SK-N-SH treated with all-trans-retinoic acid at 6 μM for 48 hours (cell line): ENCODE measurements around the gene ACVR2A.

Experiments
- ATAC-seq: fragments of 200-7000 bp; cut with Tn5 transposase; 3 replicates; pipeline ENCODE4 v1.9.1; 2020; ENCODE audit warnings: mild to moderate bottlenecking, moderate library complexity
- ARNTL ChIP-seq: fragments of 450-650 bp; formaldehyde crosslinking; IDR thresholded peaks from 2 replicates; pipeline ENCODE4 v1.5.0; 2020; ENCODE audit warnings: low read depth, mild to moderate bottlenecking, moderate library complexity, borderline replicate concordance
- BACH2 ChIP-seq: fragments of 250-450 bp; sonication (Bioruptor Pico); IDR thresholded peaks from 2 replicates; pipeline ENCODE4 v1.9.0; 2021; ENCODE audit warnings: mild to moderate bottlenecking, borderline replicate concordance
- CSDC2 ChIP-seq: fragments of 250-450 bp; sonication (Bioruptor Pico); IDR thresholded peaks from 2 replicates; pipeline ENCODE4 v1.5.0; 2020; ENCODE audit warnings: mild to moderate bottlenecking, moderate library complexity
- ESRRG ChIP-seq: fragments of 250-450 bp; sonication (Bioruptor Pico); IDR thresholded peaks from 2 replicates; pipeline ENCODE4 v1.6.1; 2021; ENCODE audit warnings: mild to moderate bottlenecking
- GLIS3 ChIP-seq: fragments of 250-450 bp; sonication (Bioruptor Pico); IDR thresholded peaks from 2 replicates; pipeline ENCODE4 v1.5.0; 2020; ENCODE audit warnings: mild to moderate bottlenecking, moderate library complexity
- ISL1 ChIP-seq: fragments of 250-450 bp; sonication (Bioruptor Pico); IDR thresholded peaks from 2 replicates; pipeline ENCODE4 v2.1.2; 2022; ENCODE audit warnings: mild to moderate bottlenecking, moderate library complexity
- OSR1 ChIP-seq: fragments of 250-450 bp; sonication (Bioruptor Pico); IDR thresholded peaks from 2 replicates; pipeline ENCODE4 v1.8.0; 2022; ENCODE audit warnings: moderate library complexity, mild to moderate bottlenecking, inconsistent platforms
- PPARA ChIP-seq: fragments of 250-450 bp; sonication (Bioruptor Pico); IDR thresholded peaks from 2 replicates; pipeline ENCODE4 v1.5.0; 2020; ENCODE audit warnings: mild to moderate bottlenecking, borderline replicate concordance
- RARB ChIP-seq: fragments of 250-450 bp; sonication (Bioruptor Pico); IDR thresholded peaks from 2 replicates; pipeline ENCODE4 v1.8.0; 2021; ENCODE audit warnings: mild to moderate bottlenecking, moderate library complexity
- SNAI2 ChIP-seq: fragments of 250-450 bp; sonication (Bioruptor Pico); IDR thresholded peaks from 2 replicates; pipeline ENCODE4 v1.5.0; 2020; ENCODE audit warnings: mild to moderate bottlenecking, moderate library complexity
- TCF4 ChIP-seq: fragments of 250-450 bp; sonication (Bioruptor Pico); IDR thresholded peaks from 2 replicates; pipeline ENCODE4 v1.8.0; 2021; ENCODE audit warnings: mild to moderate bottlenecking, moderate library complexity, borderline replicate concordance
- TOX ChIP-seq: fragments of 250-450 bp; sonication (Bioruptor Pico); IDR thresholded peaks from 2 replicates; pipeline ENCODE4 v1.8.0; 2021; ENCODE audit warnings: mild to moderate bottlenecking, moderate library complexity, borderline replicate concordance
- ZC3H10 ChIP-seq: fragments of 250-450 bp; sonication (Bioruptor Pico); IDR thresholded peaks from 2 replicates; pipeline ENCODE4 v1.5.1; 2021; ENCODE audit warnings: mild to moderate bottlenecking, moderate library complexity
- ZFP3 ChIP-seq: fragments of 250-450 bp; sonication (Bioruptor Pico); IDR thresholded peaks from 2 replicates; pipeline ENCODE4 v1.5.0; 2020; ENCODE audit warnings: mild to moderate bottlenecking, moderate library complexity
- ZFP30 ChIP-seq: fragments of 450-650 bp; formaldehyde crosslinking; IDR thresholded peaks from 2 replicates; pipeline ENCODE4 v1.5.0; 2022; ENCODE audit warnings: mild to moderate bottlenecking, moderate library complexity
- ZNF565 ChIP-seq: fragments of 450-650 bp; formaldehyde crosslinking; conservative IDR thresholded peaks from 2 replicates; pipeline ENCODE4 v1.5.0; 2020; ENCODE audit warnings: low read depth, mild to moderate bottlenecking, moderate library complexity
- ZNF70 ChIP-seq: fragments of 450-650 bp; formaldehyde crosslinking; IDR thresholded peaks from 2 replicates; pipeline ENCODE4 v1.5.0; 2020; ENCODE audit warnings: mild to moderate bottlenecking, moderate library complexity
- ZNF8 ChIP-seq: fragments of 450-650 bp; formaldehyde crosslinking; IDR thresholded peaks from 2 replicates; pipeline ENCODE4 v1.5.0; 2020; ENCODE audit warnings: mild to moderate bottlenecking, moderate library complexity
- TF ChIP-seq, protein P1 (sequence below): fragments of 250-450 bp; sonication (Bioruptor Pico); IDR thresholded peaks from 2 replicates; pipeline ENCODE4 v1.5.1; 2021; ENCODE audit warnings: mild to moderate bottlenecking, moderate library complexity
- TF ChIP-seq, protein P2 (sequence below): fragments of 250-450 bp; sonication (Bioruptor Pico); IDR thresholded peaks from 2 replicates; pipeline ENCODE4 v1.5.1; 2020; ENCODE audit warnings: low read depth, mild to moderate bottlenecking, moderate library complexity
- TF ChIP-seq, protein P3 (sequence below): fragments of 250-450 bp; sonication (Bioruptor Pico); IDR thresholded peaks from 2 replicates; pipeline ENCODE4 v1.5.0; 2020; ENCODE audit warnings: mild to moderate bottlenecking, moderate library complexity
- TF ChIP-seq, protein P4 (sequence below): fragments of 250-450 bp; sonication (Bioruptor Pico); IDR thresholded peaks from 2 replicates; pipeline ENCODE4 v1.8.0; 2020; ENCODE audit warnings: mild to moderate bottlenecking, moderate library complexity, borderline replicate concordance
- TF ChIP-seq, protein P5 (sequence below): fragments of 250-450 bp; sonication (Bioruptor Pico); IDR thresholded peaks from 2 replicates; pipeline ENCODE4 v1.8.0; 2021; ENCODE audit warnings: low read depth, mild to moderate bottlenecking, moderate library complexity, borderline replicate concordance

ACVR2A gene

DNA sequence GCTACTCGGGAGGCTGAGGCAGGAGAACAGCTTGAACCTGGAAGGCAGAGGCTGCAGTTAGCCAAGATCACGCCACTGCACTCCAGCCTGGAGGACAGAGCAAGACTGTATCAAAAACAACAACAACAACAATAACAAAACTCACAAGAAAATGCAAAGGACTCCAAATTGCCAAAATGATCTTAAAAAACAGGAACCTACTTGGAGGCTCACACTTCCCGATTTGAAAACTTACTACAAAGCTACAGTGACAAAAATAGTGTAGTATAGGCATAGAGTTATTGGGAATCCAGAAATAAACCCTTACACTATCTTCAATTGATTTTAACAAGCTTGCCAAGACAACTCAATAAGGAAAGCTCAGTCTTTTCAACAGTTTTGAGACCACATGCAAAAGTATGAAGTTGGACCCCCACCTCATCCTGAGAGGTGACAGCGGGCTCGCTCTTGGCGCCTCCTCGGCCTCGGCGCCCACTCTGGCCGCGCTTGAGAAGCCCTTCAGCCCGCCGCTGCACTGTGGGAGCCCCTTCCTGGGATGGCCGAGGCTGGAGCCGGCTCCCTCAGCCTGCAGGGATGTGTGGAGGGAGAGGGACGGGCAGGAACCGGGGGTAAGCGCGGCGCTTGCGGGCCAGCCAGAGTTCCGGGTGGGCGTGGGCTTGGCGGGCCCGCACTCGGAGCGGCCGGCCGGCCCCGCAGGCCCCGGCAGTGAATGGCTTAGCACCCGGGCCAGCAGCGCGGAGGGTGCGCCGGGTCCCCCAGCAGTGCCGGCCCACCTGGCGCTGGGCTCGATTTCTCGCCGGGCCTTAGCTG, 18.3 kb upstream of the ACVR2A start:
- TF ChIP-seq GLIS3 (CRISPR knock-in tag) (no peak), SNAI2 (CRISPR knock-in tag) (no peak), ISL1 (CRISPR knock-in tag) (no peak), RARB (CRISPR knock-in tag) (no peak), ZNF565 (CRISPR knock-in tag) (no peak), ZC3H10 (no peak), OSR1 (CRISPR knock-in tag) (no peak)
- TF ChIP-seq, protein P1, sequence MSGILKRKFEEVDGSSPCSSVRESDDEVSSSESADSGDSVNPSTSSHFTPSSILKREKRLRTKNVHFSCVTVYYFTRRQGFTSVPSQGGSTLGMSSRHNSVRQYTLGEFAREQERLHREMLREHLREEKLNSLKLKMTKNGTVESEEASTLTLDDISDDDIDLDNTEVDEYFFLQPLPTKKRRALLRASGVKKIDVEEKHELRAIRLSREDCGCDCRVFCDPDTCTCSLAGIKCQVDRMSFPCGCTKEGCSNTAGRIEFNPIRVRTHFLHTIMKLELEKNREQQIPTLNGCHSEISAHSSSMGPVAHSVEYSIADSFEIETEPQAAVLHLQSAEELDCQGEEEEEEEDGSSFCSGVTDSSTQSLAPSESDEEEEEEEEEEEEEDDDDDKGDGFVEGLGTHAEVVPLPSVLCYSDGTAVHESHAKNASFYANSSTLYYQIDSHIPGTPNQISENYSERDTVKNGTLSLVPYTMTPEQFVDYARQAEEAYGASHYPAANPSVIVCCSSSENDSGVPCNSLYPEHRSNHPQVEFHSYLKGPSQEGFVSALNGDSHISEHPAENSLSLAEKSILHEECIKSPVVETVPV (CRISPR knock-in tag), result no peak
- TF ChIP-seq, protein P2, sequence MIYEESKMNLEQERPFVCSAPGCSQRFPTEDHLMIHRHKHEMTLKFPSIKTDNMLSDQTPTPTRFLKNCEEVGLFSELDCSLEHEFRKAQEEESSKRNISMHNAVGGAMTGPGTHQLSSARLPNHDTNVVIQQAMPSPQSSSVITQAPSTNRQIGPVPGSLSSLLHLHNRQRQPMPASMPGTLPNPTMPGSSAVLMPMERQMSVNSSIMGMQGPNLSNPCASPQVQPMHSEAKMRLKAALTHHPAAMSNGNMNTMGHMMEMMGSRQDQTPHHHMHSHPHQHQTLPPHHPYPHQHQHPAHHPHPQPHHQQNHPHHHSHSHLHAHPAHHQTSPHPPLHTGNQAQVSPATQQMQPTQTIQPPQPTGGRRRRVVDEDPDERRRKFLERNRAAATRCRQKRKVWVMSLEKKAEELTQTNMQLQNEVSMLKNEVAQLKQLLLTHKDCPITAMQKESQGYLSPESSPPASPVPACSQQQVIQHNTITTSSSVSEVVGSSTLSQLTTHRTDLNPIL (CRISPR knock-in tag), result no peak
- ATAC-seq, result no peak

DNA sequence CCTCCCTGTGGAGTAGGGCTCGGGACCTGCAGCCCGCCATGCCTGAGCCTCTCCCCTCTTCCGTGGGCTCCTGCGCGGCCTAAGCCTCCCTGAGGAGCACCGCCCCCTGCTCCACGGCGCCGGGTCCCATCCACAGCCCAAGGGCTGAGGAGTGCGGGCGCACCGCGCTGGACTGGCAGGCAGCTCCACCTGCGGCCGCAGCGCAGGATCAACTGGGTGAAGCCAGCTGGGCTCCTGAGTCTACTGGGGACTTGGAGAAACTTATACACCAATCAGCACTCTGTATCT, 17.8 kb upstream of the ACVR2A start:
- TF ChIP-seq RARB (CRISPR knock-in tag) (no peak), ZFP3 (CRISPR knock-in tag) (no peak), ESRRG (CRISPR knock-in tag) (no peak), ZNF565 (CRISPR knock-in tag) (no peak), ZNF70 (CRISPR knock-in tag) (no peak), PPARA (no peak), TCF4 (no peak), ZC3H10 (no peak)
- TF ChIP-seq, protein P1 (CRISPR knock-in tag), result no peak
- no peak for ATAC-seq

DNA sequence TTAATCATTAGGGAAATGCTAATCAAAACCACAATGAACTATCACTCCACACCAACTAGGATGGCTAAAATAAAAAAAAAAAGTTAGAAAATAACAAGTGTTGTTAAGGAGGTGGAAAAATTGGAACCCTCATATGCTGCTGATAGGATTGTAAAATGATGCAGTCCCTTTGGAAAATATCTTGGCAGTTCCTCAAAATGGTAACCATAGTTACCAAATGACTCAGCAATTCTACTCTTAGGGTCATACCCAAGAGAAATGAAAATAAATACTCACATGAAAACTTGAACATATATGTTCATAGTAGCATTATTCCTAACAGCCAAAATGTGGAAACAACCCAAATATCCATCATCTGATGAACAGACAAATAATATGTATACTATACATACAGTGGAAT, 15.7 kb upstream of the ACVR2A start:
- TF ChIP-seq GLIS3 (CRISPR knock-in tag) (no peak), TCF4 (no peak), TOX (CRISPR knock-in tag) (no peak), ARNTL (no peak), ESRRG (CRISPR knock-in tag) (no peak), OSR1 (CRISPR knock-in tag) (no peak), ZC3H10 (no peak), ZFP30 (CRISPR knock-in tag) (no peak), ZNF70 (CRISPR knock-in tag) (no peak), ZNF8 (no peak), BACH2 (no peak), PPARA (no peak), ISL1 (CRISPR knock-in tag) (no peak), CSDC2 (CRISPR knock-in tag) (no peak)
- TF ChIP-seq, protein P3, sequence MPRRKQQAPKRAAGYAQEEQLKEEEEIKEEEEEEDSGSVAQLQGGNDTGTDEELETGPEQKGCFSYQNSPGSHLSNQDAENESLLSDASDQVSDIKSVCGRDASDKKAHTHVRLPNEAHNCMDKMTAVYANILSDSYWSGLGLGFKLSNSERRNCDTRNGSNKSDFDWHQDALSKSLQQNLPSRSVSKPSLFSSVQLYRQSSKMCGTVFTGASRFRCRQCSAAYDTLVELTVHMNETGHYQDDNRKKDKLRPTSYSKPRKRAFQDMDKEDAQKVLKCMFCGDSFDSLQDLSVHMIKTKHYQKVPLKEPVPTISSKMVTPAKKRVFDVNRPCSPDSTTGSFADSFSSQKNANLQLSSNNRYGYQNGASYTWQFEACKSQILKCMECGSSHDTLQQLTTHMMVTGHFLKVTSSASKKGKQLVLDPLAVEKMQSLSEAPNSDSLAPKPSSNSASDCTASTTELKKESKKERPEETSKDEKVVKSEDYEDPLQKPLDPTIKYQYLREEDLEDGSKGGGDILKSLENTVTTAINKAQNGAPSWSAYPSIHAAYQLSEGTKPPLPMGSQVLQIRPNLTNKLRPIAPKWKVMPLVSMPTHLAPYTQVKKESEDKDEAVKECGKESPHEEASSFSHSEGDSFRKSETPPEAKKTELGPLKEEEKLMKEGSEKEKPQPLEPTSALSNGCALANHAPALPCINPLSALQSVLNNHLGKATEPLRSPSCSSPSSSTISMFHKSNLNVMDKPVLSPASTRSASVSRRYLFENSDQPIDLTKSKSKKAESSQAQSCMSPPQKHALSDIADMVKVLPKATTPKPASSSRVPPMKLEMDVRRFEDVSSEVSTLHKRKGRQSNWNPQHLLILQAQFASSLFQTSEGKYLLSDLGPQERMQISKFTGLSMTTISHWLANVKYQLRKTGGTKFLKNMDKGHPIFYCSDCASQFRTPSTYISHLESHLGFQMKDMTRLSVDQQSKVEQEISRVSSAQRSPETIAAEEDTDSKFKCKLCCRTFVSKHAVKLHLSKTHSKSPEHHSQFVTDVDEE (CRISPR knock-in tag), result no peak
- TF ChIP-seq, protein P4, sequence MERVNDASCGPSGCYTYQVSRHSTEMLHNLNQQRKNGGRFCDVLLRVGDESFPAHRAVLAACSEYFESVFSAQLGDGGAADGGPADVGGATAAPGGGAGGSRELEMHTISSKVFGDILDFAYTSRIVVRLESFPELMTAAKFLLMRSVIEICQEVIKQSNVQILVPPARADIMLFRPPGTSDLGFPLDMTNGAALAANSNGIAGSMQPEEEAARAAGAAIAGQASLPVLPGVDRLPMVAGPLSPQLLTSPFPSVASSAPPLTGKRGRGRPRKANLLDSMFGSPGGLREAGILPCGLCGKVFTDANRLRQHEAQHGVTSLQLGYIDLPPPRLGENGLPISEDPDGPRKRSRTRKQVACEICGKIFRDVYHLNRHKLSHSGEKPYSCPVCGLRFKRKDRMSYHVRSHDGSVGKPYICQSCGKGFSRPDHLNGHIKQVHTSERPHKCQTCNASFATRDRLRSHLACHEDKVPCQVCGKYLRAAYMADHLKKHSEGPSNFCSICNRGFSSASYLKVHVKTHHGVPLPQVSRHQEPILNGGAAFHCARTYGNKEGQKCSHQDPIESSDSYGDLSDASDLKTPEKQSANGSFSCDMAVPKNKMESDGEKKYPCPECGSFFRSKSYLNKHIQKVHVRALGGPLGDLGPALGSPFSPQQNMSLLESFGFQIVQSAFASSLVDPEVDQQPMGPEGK, result no peak
- TF ChIP-seq, protein P1 (CRISPR knock-in tag), result no peak
- TF ChIP-seq, protein P5, sequence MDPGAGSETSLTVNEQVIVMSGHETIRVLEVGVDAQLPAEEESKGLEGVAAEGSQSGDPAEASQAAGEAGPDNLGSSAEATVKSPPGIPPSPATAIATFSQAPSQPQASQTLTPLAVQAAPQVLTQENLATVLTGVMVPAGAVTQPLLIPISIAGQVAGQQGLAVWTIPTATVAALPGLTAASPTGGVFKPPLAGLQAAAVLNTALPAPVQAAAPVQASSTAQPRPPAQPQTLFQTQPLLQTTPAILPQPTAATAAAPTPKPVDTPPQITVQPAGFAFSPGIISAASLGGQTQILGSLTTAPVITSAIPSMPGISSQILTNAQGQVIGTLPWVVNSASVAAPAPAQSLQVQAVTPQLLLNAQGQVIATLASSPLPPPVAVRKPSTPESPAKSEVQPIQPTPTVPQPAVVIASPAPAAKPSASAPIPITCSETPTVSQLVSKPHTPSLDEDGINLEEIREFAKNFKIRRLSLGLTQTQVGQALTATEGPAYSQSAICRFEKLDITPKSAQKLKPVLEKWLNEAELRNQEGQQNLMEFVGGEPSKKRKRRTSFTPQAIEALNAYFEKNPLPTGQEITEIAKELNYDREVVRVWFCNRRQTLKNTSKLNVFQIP (CRISPR knock-in tag), result no peak
- peak; percentile 65 for ATAC-seq
